Thyroid gland (tissue), 4 donors: ENCODE results near the gene DCAF12L1.

ENCODE experiments used
- CTCF ChIP-seq, 6 experiments: fragments of 200-600 bp in 3 of 6; fragments of 450-650 bp in 3 of 6; sonication (generic) in 3 of 6; IDR thresholded peaks; one replicate each; pipeline ENCODE4 v1.5.1; 2016 to 2019; ENCODE audit warnings: antibody characterized with exemption in 6 of 6, mild to moderate bottlenecking in 2 of 6, inconsistent platforms in 1 of 6, moderate library complexity in 1 of 6
- POLR2A ChIP-seq, 2 donors: fragments of 450-650 bp; IDR thresholded peaks; one replicate each; pipeline ENCODE4 v1.6.1; 2017; ENCODE audit warnings: antibody characterized with exemption in 2 of 2, mild to moderate bottlenecking in 2 of 2, moderate library complexity in 1 of 2

- TF ChIP-seq CTCF (IDR thresholded peaks at IDR 0.05) (no peak), POLR2A (IDR thresholded peaks at IDR 0.05) (no peak)
These were observed 28.3 kb upstream of the DCAF12L1 start for GRCh38 chrX:126580877-126581276.
